GM12875 (cell line): ENCODE results near the gene OPTN.

ENCODE experiments used
- H3K4me3 ChIP-seq: one replicate; pipeline ENCODE4 v1.5.1; 2011; ENCODE audit warnings: low read depth, low read length, control low read depth
- CTCF ChIP-seq: IDR thresholded peaks from 2 replicates; pipeline ENCODE4 v1.5.1; 2011; ENCODE audit warnings: low read depth, mild to moderate bottlenecking, control low read depth, inconsistent platforms, low read length, moderate library complexity, borderline replicate concordance; ENCODE audit not compliant: insufficient read depth

OPTN gene

GRCh38 chr10:13120786-13121499, 21.0 kb downstream of the OPTN start:
- TF ChIP-seq CTCF = no peak
- no peak overlapping the region for H3K4me3 ChIP-seq

GRCh38 chr10:13121500-13121854, 21.5 kb downstream of the OPTN start:
- no peak overlapping the region for H3K4me3 ChIP-seq
- TF ChIP-seq CTCF = no peak

- H3K4me3 ChIP-seq = no peak overlapping the region
- TF ChIP-seq CTCF = no peak
Observed at GRCh38 chr10:13136651-13137050, 36.7 kb downstream of the OPTN start.

GRCh38 chr10:13139150-13139549, 39.2 kb downstream of the OPTN start:
- TF ChIP-seq CTCF = no peak
- H3K4me3 ChIP-seq = no peak overlapping the region

- no peak overlapping the region for H3K4me3 ChIP-seq
- TF ChIP-seq CTCF = no peak
Observed at GRCh38 chr10:13139676-13140075, 39.7 kb downstream of the OPTN start.

GRCh38 chr10:13140627-13141190, 40.7 kb downstream of the OPTN start:
- no peak overlapping the region for H3K4me3 ChIP-seq
- no peak for TF ChIP-seq CTCF

GRCh38 chr10:13143766-13144165, 43.8 kb downstream of the OPTN start:
- H3K4me3 ChIP-seq = no peak overlapping the region
- no peak for TF ChIP-seq CTCF
